DMS 273 treated with DMSO at 0.1 percent for 48 hours (cell line): ENCODE data around the gene CDRT15L2.
"Not testable (repeated sequence)": the region's sequence is repeated elsewhere in the genome, so short reads cannot be mapped to it uniquely, and the experiment has no call there.

Experiments
- DNase-seq: peaks from one replicate; lab custom pipeline; 2025; lab: John Stamatoyannopoulos, UW

Gene CDRT15L2

GRCh38 chr17:20575071-20575470 is 4.5 kb upstream of the CDRT15L2 start:
- not testable (repeated sequence) for DNase-seq

- not testable (repeated sequence) for DNase-seq
These were observed 4.5 kb downstream of the CDRT15L2 start for GRCh38 chr17:20583891-20584577.

GRCh38 chr17:20588744-20589453 is 9.4 kb downstream of the CDRT15L2 start:
- DNase-seq, result not testable (repeated sequence)

GRCh38 chr17:20589454-20589810 is 9.9 kb downstream of the CDRT15L2 start:
- not testable (repeated sequence) for DNase-seq

- DNase-seq, result not testable (repeated sequence)
These were observed 11.5 kb downstream of the CDRT15L2 start for GRCh38 chr17:20591040-20591439.

- DNase-seq, result not testable (repeated sequence)
These were observed 26.0 kb downstream of the CDRT15L2 start for GRCh38 chr17:20605568-20605967.

- not testable (repeated sequence) for DNase-seq
These were observed 30.0 kb downstream of the CDRT15L2 start for GRCh38 chr17:20609490-20609889.

- DNase-seq, result no peak
These were observed 31.8 kb downstream of the CDRT15L2 start for GRCh38 chr17:20611309-20611708.

- no peak for DNase-seq
These were observed 33.1 kb downstream of the CDRT15L2 start for GRCh38 chr17:20612635-20613034.

- no peak for DNase-seq
These were observed 33.7 kb downstream of the CDRT15L2 start for GRCh38 chr17:20613248-20613647.

- DNase-seq, result no peak
These were observed 34.4 kb downstream of the CDRT15L2 start for GRCh38 chr17:20613905-20614304.

- not testable (repeated sequence) for DNase-seq
These were observed 35.9 kb downstream of the CDRT15L2 start for GRCh38 chr17:20615461-20615860.
